Caki2 (cell line): ENCODE data around the gene ALK. TPM values are rescaled to one million over a fixed set of nuclear protein-coding genes. Genes with fewer than 3 reads are reported as not detected.
A peak's percentile ranks its signal among the peaks of the same experiment; 100 is the strongest.
"Not testable (repeated sequence)": the region's sequence is repeated elsewhere in the genome, so short reads cannot be mapped to it uniquely, and the experiment has no call there.

Source experiments
- DNase-seq: peaks from one replicate; pipeline ENCODE4 v3.0.0-alpha.2; 2015; ENCODE audit warnings: low read depth
- in situ Hi-C: cut with HindIII; loops from 2 replicates; pipeline ENCODE4 v1.10.0; 2016; ENCODE audit warnings: low sequenced_read_pairs, low pct_unique_long_range_greater_than_20kb, mixed read lengths
- total RNA-seq: library from RNA; depleted of rRNA; stranded (reverse); fragments of >200 nt; shearing (Covaris generic); gene quantifications from 2 replicates; pipeline ENCODE4 v1.2.3, GENCODE V29; 2014; ENCODE audit warnings: low replicate concordance

Gene ALK
- total RNA-seq, 1 experiment from 2014 or later, result not detected

DNA sequence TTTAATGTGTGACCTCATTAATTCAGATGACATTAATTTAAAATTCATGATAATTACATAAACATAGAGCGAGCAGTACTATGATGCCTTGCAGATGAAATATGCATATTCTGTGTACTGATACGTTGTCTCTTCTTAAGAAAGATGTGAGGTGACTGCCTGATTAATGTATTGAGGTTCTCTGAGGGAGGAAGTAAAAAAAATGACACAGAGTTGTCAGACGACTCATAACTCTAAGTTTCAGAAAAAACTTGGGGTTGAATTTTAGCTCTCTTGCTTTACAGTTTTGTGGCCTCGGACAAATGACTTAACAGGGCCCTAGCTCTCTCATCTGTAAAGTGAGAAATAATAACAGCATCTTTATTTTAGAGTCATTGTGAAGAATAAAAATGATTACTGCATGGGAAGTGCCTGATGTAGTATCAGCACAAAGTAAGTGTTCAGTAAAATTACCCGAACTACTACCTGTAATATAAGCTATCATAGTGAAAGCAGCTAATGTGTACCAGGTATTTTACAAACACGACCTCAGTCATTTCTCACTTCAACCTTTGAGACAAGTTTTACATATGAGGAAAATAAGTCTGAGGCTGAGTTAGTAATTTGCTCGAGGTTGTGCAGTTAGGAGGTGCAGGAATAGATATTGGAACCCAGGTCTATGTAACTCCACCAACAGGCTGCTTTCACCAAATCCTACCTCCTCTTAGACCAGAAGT, 65.3 kb downstream of the ALK start:
- in situ Hi-C loops, result no loop called here
- DNase-seq, result no peak

GRCh38 chr2:29850794-29851193, 70.6 kb downstream of the ALK start:
- no peak for DNase-seq
- in situ Hi-C loops, result no loop called here

DNA sequence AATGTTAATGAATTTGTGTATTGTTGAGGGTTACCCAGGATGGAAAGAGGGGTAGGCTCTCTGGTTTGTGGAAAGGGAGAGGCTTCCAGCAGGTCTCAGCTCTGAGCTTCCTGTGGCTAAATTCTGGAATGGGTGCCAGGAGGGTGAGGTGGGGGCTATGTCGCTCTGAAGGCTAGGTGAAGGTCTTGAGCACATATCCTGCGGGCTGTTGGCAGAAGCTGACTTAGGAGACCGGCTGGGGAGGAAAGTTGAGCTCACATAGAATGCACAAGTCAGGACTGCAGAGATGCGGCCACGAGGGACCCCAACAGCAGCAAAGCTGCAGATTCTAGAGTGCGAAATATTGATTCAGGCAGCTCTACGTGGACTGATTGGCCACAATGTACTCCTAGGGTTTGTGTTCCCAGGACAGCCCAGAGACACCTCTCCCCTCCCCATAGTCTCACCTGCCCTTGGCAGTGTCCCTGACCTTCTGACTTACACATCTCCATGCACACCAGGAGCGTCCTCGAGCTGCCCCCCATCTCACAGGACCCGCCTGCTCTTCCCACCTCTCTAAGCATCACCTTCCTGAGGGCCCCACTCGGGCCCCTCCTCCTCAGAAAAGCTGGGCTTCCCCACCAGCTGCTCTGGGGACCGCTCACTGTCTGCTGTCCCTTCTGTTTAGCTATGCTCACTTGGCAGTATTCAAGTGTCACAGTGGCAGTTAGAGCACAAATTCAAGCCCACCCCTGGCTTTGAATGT, 72.6 kb downstream of the ALK start:
- no peak for DNase-seq
- in situ Hi-C loops, result no loop called here

GRCh38 chr2:29847886-29848285, 73.5 kb downstream of the ALK start:
- in situ Hi-C loops, result no loop called here
- no peak for DNase-seq

DNA sequence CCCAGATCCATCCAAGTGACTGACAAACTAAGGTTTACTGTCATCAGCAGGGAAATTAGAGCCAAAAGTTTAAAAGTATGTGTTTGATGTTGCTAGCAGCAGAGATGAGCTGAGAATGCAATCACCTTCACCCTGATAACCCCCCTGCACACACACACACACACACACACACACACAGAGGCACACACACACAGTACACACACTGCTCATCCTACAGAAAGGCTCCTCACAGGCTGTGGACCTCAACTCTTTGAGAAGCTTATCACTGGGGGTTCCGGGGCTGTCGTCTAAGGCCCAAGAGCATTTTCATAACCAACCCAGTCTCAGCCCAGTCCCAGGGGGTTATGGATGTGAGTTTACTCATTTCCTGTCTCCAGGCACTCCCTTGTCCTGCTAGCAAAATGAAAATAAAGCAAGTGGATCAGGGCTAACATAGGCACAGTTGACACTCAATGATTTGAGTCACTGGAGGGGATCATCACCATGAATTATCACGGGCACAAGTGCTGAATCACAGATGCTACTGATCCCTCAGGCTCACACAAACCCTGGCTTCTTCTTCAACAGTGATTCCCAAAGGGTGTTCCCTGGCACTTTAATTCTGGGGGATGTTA, 76.6 kb downstream of the ALK start:
- peak; percentile 45 for DNase-seq
- in situ Hi-C loops, result no loop called here

GRCh38 chr2:29841386-29842004, 79.9 kb downstream of the ALK start:
- DNase-seq, result peak; percentile 30
- in situ Hi-C loops, result no loop called here

DNA sequence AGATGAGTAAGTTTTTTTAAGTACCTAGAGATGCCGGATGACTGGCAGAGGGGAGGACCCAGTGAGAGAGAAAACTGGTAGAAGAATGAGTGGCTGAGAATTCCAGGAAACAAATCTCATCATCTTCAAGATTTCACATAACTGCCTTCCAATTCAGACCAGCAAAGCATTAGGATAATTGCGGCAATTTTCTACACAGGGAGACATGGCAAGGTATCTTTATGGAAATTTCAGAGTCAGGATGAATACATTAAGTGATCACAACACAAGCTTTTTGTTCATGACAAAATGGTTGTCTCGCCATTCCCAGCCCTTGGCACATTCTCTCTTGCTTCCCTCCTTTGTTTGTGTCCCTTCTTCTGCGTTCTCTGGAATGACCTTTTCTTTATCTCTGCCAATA, 82.1 kb downstream of the ALK start:
- no peak for DNase-seq
- in situ Hi-C loops, result no loop called here

DNA sequence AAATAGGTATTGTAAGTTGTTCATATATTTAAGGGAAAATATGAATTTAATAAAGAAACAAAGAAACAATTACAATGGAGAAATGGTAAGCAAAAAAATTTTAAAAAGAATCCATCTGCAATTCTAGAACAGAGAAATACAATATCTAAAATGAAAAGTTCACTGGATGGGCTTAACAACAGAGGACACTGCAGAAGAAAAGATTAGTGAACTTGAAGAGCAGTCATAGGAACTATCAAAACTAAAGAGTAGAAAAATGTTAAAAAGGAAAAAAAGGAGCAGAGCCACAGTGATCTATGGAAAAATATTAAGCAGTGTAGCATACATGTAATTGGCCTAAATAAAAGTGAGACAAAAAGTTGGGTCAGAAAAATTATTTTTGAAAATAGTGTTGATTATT, 83.5 kb downstream of the ALK start:
- in situ Hi-C loops, result no loop called here
- no peak for DNase-seq

GRCh38 chr2:29834624-29835023, 86.8 kb downstream of the ALK start:
- in situ Hi-C loops, result no loop called here
- no peak for DNase-seq

DNA sequence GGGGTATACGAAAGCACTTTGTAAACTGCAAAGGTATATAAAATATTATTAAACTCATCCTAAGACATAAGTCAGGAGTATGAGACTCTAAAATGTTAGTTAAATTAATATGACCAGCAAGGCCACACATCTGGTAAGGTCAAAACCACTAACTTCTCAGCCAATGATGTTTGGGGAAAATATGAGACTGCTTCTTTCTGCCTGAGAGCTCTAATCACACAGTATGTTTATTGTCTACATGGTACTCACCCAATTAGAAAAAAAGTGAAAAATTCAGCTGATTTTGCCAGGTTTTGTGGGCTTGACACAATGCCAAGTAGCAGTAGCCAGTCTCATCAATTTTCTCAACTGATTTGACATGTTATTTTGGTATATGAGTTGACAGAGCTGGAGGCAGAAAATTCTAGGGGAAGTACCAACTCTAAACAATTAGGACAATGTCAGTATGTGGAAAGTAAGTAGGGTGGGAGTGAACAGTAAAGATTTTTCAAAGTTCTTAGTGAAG, 87.3 kb downstream of the ALK start:
- in situ Hi-C loops, result no loop called here
- no peak for DNase-seq

- in situ Hi-C loops, result no loop called here
- DNase-seq, result no peak
Observed at GRCh38 chr2:29831560-29831959, 89.8 kb downstream of the ALK start.

DNA sequence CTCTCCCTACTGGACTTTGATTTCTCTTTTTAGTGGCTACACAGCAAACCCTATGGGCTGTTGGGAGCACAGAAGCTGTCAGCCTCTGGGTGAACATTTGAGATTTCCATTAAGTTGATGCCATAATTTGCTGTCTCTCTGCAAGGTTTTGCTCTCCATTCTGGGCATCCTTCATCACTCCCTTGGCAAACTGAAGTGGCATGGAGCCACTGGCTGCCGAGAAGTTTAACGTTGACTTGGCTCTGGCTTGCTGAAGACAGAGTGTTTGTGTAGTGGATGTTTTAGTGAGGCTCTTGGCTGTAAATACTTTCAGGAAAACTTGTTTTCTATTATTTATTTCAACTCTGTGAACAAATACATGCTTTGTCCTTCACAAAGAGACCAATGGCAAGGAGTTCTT, 91.5 kb downstream of the ALK start:
- DNase-seq, result no peak
- in situ Hi-C loops, result no loop called here

- DNase-seq, in situ Hi-C loops: not testable (repeated sequence)
Observed at GRCh38 chr2:29824145-29824544, 97.2 kb downstream of the ALK start.

DNA sequence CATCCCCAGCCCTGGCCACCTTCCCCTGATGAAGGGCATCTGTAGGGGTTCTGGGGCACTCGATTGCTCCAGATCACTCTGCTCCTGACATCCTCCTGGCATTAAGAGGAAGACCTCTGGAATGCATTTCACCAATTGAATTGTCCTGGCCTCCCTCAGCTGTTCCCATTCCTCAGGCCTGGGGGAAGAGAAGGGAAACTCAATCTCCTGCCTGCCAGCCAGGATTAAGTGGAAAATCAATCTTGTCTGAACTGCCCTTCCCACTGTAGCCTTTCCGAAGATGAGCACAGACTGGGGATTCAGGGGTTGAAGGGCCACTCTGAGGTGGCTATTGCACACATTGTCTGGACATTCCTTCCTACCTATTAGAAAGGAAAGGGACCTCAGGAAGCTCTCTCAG, 99.8 kb downstream of the ALK start:
- DNase-seq, result no peak

GRCh38 chr2:29819570-29819969, 101.8 kb downstream of the ALK start:
- in situ Hi-C loops, result no loop called here
- DNase-seq, result no peak

More for the DNA sequence above, 99.8 kb downstream of the ALK start:
- in situ Hi-C loops, result no loop called here

- in situ Hi-C loops, result no loop called here
- DNase-seq, result no peak
Observed at GRCh38 chr2:29817801-29818680, 103.3 kb downstream of the ALK start.

GRCh38 chr2:29817299-29817698, 104.1 kb downstream of the ALK start:
- no peak for DNase-seq
- in situ Hi-C loops, result no loop called here

DNA sequence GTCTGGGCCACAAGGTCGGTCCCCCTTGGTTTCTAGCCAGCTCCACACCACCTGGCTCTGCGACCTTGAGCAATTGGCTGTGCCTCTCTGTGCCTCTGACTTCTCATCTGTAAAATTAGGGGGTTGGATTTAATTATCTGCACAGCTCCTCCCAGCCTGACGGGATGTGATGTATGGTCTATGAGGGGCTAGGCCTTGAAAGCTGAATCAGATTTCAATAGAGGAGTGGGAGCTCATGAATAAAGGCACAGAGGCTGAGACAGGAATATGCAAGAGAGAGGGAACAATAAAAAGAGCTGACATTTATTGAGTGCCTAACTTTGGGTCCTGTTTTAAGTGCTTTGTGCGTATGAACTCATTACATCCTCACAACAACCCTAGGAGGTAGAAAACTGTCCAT, 104.7 kb downstream of the ALK start:
- in situ Hi-C loops, result no loop called here
- no peak for DNase-seq
